DOHH2 (cell line): ENCODE measurements around the gene S1PR2.
A peak's percentile ranks its signal among the peaks of the same experiment; 100 is the strongest.

Experiments
- H3F3A ChIP-seq: fragments of 200-600 bp; sonication (generic), shearing (Covaris generic); 2 replicates; pipeline ENCODE4 v1.6.0; 2016; ENCODE audit warnings: antibody characterized with exemption, mild to moderate bottlenecking; ENCODE audit not compliant: control insufficient read depth, insufficient read depth
- H3K27ac ChIP-seq: fragments of 200-600 bp; sonication (generic); 2 replicates; pipeline ENCODE4 v1.5.1; 2014; ENCODE audit warnings: low read depth, mild to moderate bottlenecking, low read length, moderate library complexity
- H3K27me3 ChIP-seq: fragments of 200-600 bp; sonication (generic); 2 replicates; pipeline ENCODE4 v1.6.1; 2014; ENCODE audit warnings: mild to moderate bottlenecking, low read length, mixed read lengths; ENCODE audit not compliant: control insufficient read depth
- H3K36me3 ChIP-seq: fragments of 200-600 bp; sonication (generic); 2 replicates; pipeline ENCODE4 v1.6.1; 2014; ENCODE audit warnings: mild to moderate bottlenecking, low read length, moderate library complexity, mixed read lengths; ENCODE audit not compliant: control insufficient read depth
- H3K4me1 ChIP-seq: fragments of 200-600 bp; sonication (generic); 2 replicates; pipeline ENCODE4 v1.6.1; 2014; ENCODE audit warnings: mild to moderate bottlenecking, low read length, mixed read lengths; ENCODE audit not compliant: control insufficient read depth
- H3K4me2 ChIP-seq: fragments of 200-600 bp; sonication (generic); 2 replicates; pipeline ENCODE4 v1.6.0; 2014; ENCODE audit warnings: mild to moderate bottlenecking, low read length, moderate library complexity
- H3K4me3 ChIP-seq: fragments of 200-600 bp; sonication (generic); 2 replicates; pipeline ENCODE4 v1.5.1; 2014; ENCODE audit warnings: mild to moderate bottlenecking, low read length, mixed read lengths
- H3K79me2 ChIP-seq: fragments of 200-600 bp; sonication (generic); 2 replicates; pipeline ENCODE4 v1.6.1; 2014; ENCODE audit warnings: mild to moderate bottlenecking, low read length, mixed read lengths; ENCODE audit not compliant: control insufficient read depth
- H3K9me2 ChIP-seq: fragments of 200-600 bp; sonication (generic); replicated peaks from 2 replicates; pipeline ENCODE4 v1.6.1; 2014; ENCODE audit warnings: mild to moderate bottlenecking, low read length, mixed read lengths; ENCODE audit not compliant: control insufficient read depth
- H3K9me3 ChIP-seq: fragments of 200-600 bp; sonication (generic); 2 replicates; pipeline ENCODE4 v1.6.1; 2014; ENCODE audit warnings: antibody characterized with exemption, low read length, mixed read lengths; ENCODE audit not compliant: control insufficient read depth, insufficient read depth
- H4K20me1 ChIP-seq: fragments of 200-600 bp; sonication (generic); 2 replicates; pipeline ENCODE4 v1.6.0; 2014; ENCODE audit warnings: low read depth, mild to moderate bottlenecking, antibody characterized with exemption, low read length, moderate library complexity; ENCODE audit not compliant: control insufficient read depth, insufficient read depth
- EZH2phosphoT487 ChIP-seq: fragments of 200-600 bp; sonication (generic); IDR thresholded peaks from 2 replicates; pipeline ENCODE4 v1.6.1; 2017; ENCODE audit warnings: borderline replicate concordance, mild to moderate bottlenecking, antibody characterized with exemption, low read length, moderate library complexity, mixed read lengths
- TF ChIP-seq, protein P1 (sequence below): fragments of 200-600 bp; sonication (generic); IDR thresholded peaks from one replicate; pipeline ENCODE4 v1.5.1; 2014; ENCODE audit warnings: antibody characterized with exemption, mild to moderate bottlenecking, low read depth, low read length; ENCODE audit not compliant: poor library complexity, severe bottlenecking

S1PR2 gene

DNA sequence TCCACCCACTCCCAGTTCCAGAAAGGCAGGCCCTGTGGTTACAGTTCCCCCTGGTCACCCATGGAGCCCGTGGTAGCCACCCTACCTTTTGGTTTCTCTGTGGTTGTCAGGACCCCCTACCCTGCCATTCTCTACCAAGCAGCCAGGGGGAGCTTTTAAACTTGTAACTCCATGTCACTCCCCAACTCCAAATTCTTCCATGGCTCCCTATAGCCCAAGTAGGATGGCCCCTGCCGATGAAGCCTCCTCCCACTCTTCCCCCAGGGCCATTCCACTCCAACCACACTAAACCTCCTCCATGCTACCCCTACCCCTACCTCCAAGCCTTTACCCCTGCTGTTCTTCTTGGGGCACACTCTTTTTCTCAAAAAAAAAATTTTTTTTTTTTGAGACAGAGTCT is 2.2 kb downstream of the S1PR2 start:
- Histone ChIP-seq H3K9me2 (no peaks in the 10 kb centered on the region), H4K20me1 (peaks cover 24% of the 10 kb centered on the region), H3K36me3 (peaks cover 72% of the 10 kb centered on the region), H3K4me2 (peak overlapping the region; percentile 85), H3K79me2 (peaks cover 97% of the 10 kb centered on the region), H3K27me3 (no peaks in the 10 kb centered on the region), H3F3A (peaks cover 58% of the 10 kb centered on the region), H3K27ac (peak overlapping the region; percentile 100), H3K4me3 (peak overlapping the region; percentile 86), H3K9me3 (no peaks in the 10 kb centered on the region), H3K4me1 (peaks cover 78% of the 10 kb centered on the region)
- TF ChIP-seq, protein P1, sequence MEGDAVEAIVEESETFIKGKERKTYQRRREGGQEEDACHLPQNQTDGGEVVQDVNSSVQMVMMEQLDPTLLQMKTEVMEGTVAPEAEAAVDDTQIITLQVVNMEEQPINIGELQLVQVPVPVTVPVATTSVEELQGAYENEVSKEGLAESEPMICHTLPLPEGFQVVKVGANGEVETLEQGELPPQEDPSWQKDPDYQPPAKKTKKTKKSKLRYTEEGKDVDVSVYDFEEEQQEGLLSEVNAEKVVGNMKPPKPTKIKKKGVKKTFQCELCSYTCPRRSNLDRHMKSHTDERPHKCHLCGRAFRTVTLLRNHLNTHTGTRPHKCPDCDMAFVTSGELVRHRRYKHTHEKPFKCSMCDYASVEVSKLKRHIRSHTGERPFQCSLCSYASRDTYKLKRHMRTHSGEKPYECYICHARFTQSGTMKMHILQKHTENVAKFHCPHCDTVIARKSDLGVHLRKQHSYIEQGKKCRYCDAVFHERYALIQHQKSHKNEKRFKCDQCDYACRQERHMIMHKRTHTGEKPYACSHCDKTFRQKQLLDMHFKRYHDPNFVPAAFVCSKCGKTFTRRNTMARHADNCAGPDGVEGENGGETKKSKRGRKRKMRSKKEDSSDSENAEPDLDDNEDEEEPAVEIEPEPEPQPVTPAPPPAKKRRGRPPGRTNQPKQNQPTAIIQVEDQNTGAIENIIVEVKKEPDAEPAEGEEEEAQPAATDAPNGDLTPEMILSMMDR: peak; percentile 64
- no peak for TF ChIP-seq EZH2phosphoT487

DNA sequence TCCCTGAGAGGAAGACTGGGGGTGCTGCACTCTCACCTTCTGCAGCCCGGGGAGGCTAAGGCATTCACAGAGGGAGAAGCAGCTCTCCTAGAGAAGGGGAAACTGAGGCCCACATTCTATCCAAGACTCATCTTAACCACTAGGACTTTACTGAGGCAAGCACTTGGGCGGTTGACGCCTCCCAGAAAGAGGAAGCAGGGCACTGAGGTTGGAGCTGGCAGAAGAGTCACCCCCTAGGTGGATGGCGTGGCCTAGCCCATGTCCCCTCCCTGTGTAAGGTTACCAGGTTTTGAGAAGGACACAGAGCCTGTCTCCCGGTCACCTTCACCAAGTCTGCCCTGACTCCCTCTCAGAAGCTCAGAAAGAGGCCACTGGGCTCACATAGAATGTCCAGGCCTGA is 2.7 kb downstream of the S1PR2 start:
- Histone ChIP-seq H3K79me2 (peaks cover 100% of the 10 kb centered on the region), H4K20me1 (peaks cover 29% of the 10 kb centered on the region), H3K9me3 (no peaks in the 10 kb centered on the region), H3K9me2 (no peaks in the 10 kb centered on the region), H3K4me3 (peak overlapping the region; percentile 86), H3K27ac (peak overlapping the region; percentile 100), H3K27me3 (no peaks in the 10 kb centered on the region), H3K4me2 (peak overlapping the region; percentile 85), H3F3A (peaks cover 58% of the 10 kb centered on the region), H3K36me3 (peaks cover 78% of the 10 kb centered on the region), H3K4me1 (peaks cover 78% of the 10 kb centered on the region)
- no peak for TF ChIP-seq EZH2phosphoT487
- TF ChIP-seq, protein P1: no peak

DNA sequence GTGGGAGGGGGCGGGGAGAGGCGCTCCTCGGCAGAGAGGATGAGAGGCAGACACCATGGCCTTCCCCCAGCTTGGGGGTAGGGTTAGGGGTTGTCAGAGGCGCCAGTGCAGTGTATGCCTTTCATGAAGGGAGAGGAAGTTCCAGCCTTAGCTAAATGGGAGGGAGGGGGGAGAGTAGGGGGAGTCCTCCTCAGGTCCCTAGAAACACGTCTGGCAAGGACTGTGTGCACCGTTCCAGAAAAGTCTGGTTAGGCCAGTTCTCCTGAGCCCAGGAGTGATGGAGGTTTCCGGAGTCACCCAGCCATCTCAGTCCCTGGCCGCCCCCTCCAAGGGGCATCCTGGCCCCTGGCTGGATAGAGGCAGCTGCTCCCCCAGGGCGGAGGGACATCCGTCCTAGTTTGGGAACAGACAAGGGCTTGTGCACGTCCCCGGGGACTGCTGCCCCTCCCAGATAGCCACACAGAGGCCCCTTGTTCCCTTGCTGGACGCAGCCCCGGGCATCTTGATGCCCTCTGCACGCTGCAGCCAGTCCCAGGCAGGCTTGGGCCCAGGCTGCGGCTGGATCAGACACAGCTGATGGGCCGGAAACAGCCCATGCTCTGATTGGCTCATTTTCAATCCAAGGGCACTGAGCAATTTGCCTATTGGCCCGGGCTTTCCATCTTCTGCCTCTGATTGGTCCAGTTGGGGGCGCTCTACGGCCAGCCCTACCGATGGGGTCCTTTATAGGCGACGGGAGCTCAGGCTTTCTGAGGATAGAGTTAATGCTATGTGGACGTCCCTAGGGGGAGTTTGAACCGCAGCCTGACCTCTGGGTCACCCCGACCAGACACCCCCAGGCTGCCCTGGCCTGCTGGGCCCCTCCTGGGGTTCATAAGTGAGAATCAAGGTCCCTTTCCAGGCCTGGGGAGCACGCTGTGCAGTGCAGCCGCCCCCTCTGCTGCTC is 3.8 kb downstream of the S1PR2 start:
- TF ChIP-seq EZH2phosphoT487: no peak
- TF ChIP-seq, protein P1: peak; percentile 75
- no peaks in the 10 kb centered on the region for H3K9me2 ChIP-seq
- peaks cover 98% of the 10 kb centered on the region for H3K79me2 ChIP-seq
- peaks cover 61% of the 10 kb centered on the region for H3F3A ChIP-seq
- H3K27me3 ChIP-seq: no peaks in the 10 kb centered on the region
- H3K4me1 ChIP-seq: peaks cover 77% of the 10 kb centered on the region
- peak overlapping the region; percentile 86 for H3K4me3 ChIP-seq
- no peaks in the 10 kb centered on the region for H3K9me3 ChIP-seq
- peaks cover 29% of the 10 kb centered on the region for H4K20me1 ChIP-seq
- peak overlapping the region; percentile 100 for H3K27ac ChIP-seq
- H3K36me3 ChIP-seq: peaks cover 86% of the 10 kb centered on the region
- peak overlapping the region; percentile 85 for H3K4me2 ChIP-seq
